GM12878 (cell line): ENCODE results near the gene OR2A5. TPM values are rescaled to one million over a fixed set of nuclear protein-coding genes. Genes with fewer than 3 reads are reported as not detected.
"Not testable (repeated sequence)": the region's sequence is repeated elsewhere in the genome, so short reads cannot be mapped to it uniquely, and the experiment has no call there.

Experiments
- ATAC-seq: fragments of 200-7000 bp; cut with Tn5 transposase; 3 replicates; pipeline ENCODE4 v1.9.1; 2020; ENCODE audit warnings: mild to moderate bottlenecking, moderate library complexity
- BruUV-seq: library from RNA; stranded (reverse); fragments of 400-500 nt; replicated peaks from 2 replicates; lab custom pipeline; 2021; lab: Mats Ljungman, UMichigan
- CTCF ChIA-PET: fragments of 300-600 bp; sonication (Branson Sonifier 250); formaldehyde crosslinking; extraction: SDS; loops from one replicate; lab custom pipeline; 2021; ENCODE audit warnings: inconsistent platforms; lab: Yijun Ruan, JAX
- POLR2A ChIA-PET: fragments of 350-600 bp; formaldehyde crosslinking; extraction: SDS; loops from one replicate; lab custom pipeline; 2021; ENCODE audit warnings: inconsistent platforms; lab: Charles Lee
- RAD21 ChIA-PET: fragments of 300-600 bp; sonication (Branson Sonifier 250); formaldehyde crosslinking; loops from one replicate; lab custom pipeline; 2023; ENCODE audit warnings: antibody characterized with exemption; ENCODE audit not compliant: unreplicated experiment; lab: Charles Lee
- SMC1A ChIA-PET: fragments of 300-600 bp; sonication (Branson Sonifier 250); formaldehyde crosslinking; loops from one replicate; lab custom pipeline; 2023; ENCODE audit not compliant: unreplicated experiment, uncharacterized antibody; lab: Charles Lee
- DNase-seq: peaks from one replicate; pipeline ENCODE4 v3.0.0-alpha.2; 2011; ENCODE audit warnings: low read depth, low spot score
- FAIRE-seq: peaks from 3 replicates; lab custom pipeline; 2011; peaks lifted over from hg19 to GRCh38; lab: Jason Lieb, UNC
- H2AFZ ChIP-seq: 2 replicates; pipeline ENCODE4 v1.6.0; 2011; ENCODE audit warnings: low read depth, low read length, control low read depth; ENCODE audit not compliant: control insufficient read depth
- H3K27ac ChIP-seq: 2 replicates; pipeline ENCODE4 v1.5.1; 2011; ENCODE audit warnings: control low read depth; ENCODE audit not compliant: control insufficient read depth, insufficient read depth
- H3K27me3 ChIP-seq, 2 experiments: replicated peaks in 1 of 2; 2 replicates each; pipeline versions ENCODE4 v1.6.0 to v1.6.1; 2011; ENCODE audit warnings: low read length in 1 of 2; ENCODE audit not compliant: control insufficient read depth in 2 of 2, insufficient read depth in 2 of 2
- H3K36me3 ChIP-seq, 2 experiments: 2 replicates each; pipeline ENCODE4 v1.5.1; 2011; ENCODE audit warnings: low read length in 1 of 2; ENCODE audit not compliant: control insufficient read depth in 2 of 2, insufficient read depth in 2 of 2
- H3K4me1 ChIP-seq: 2 replicates; pipeline ENCODE4 v1.6.1; 2011; ENCODE audit warnings: mild to moderate bottlenecking, low read length, moderate library complexity, mixed read lengths; ENCODE audit not compliant: control insufficient read depth, insufficient read depth
- H3K4me2 ChIP-seq: 2 replicates; pipeline ENCODE4 v1.6.0; 2011; ENCODE audit warnings: control low read depth; ENCODE audit not compliant: control insufficient read depth, insufficient read depth
- H3K4me3 ChIP-seq: fragments of 200-600 bp; sonication (generic); 2 replicates; pipeline ENCODE4 v1.5.1; 2016
- H3K79me2 ChIP-seq: 2 replicates; pipeline ENCODE4 v1.6.0; 2011; ENCODE audit warnings: low read length; ENCODE audit not compliant: control insufficient read depth, insufficient read depth
- H3K9ac ChIP-seq: 2 replicates; pipeline ENCODE4 v1.8.0; 2011; ENCODE audit warnings: low read length, control low read depth, mixed read lengths; ENCODE audit not compliant: control insufficient read depth, insufficient read depth
- H3K9me3 ChIP-seq: replicated peaks from 3 replicates; pipeline ENCODE4 v1.5.1; 2011; ENCODE audit warnings: mild to moderate bottlenecking, low read length; ENCODE audit not compliant: control insufficient read depth, insufficient read depth
- H4K20me1 ChIP-seq: 2 replicates; pipeline ENCODE4 v1.6.0; 2011; ENCODE audit not compliant: control insufficient read depth, insufficient read depth
- WGBS: methylation state at CpG from one replicate; pipeline ENCODE4 v1.1.6; 2016; ENCODE audit warnings: low lambda C conversion rate; ENCODE audit not compliant: insufficient replicate concordance, insufficient coverage; ENCODE audit errors: missing lambda C conversion rate; 5-methylcytosine and 5-hydroxymethylcytosine counted together
- in situ Hi-C: fragments of 300-500 bp; cut with MboI; formaldehyde crosslinking; loops from 9 replicates; pipeline ENCODE4 v1.14.3; 2018; ENCODE audit warnings: mixed read lengths
- intact Hi-C: fragments of 100-400 bp; cut with micrococcal nuclease; formaldehyde crosslinking; loops from one replicate; pipeline ENCODE4 v1.14.2; 2022; ENCODE audit not compliant: unreplicated experiment
- polyA plus RNA-seq, 11 experiments: library from polyadenylated mRNA; depleted of rRNA in 4 of 11; unstranded in 6 of 11; stranded (reverse) in 5 of 11; fragments of >200 nt; fragmentation: Nextera tagmentation in 4 of 11; fragmentation: Illumina TruSeq in 1 of 11; extraction: Ambion mirVana in 4 of 11; extraction: Trizol in 1 of 11; gene quantifications; 1 replicate in 1 of 11; 2 replicates in 10 of 11; pipeline versions ENCODE4 v1.2.1 to v1.2.3, GENCODE V29; 2011 to 2016; ENCODE audit warnings: inconsistent platforms in 2 of 11, missing spikeins in 2 of 11, low read depth in 1 of 11
- total RNA-seq, 4 experiments: library from RNA; depleted of rRNA in 3 of 4; stranded (reverse); fragments of >200 nt in 3 of 4; fragmentation: Illumina TruSeq in 1 of 4; extraction: Trizol in 1 of 4; gene quantifications; 2 replicates each; pipeline versions ENCODE4 v1.2.1 to v1.2.3, GENCODE V29; 2013 to 2021

OR2A5 gene
- total and polyA plus RNA-seq, 10 of the 15 experiments (the other 5 are each of a cell fraction or from before 2014, with no cell fraction given) = 0.19 TPM; not detected in 9

- H3K4me3 ChIP-seq, H3K9me3 ChIP-seq, in situ Hi-C loops, CTCF ChIA-PET, H4K20me1 ChIP-seq, RAD21 ChIA-PET, FAIRE-seq, H3K79me2 ChIP-seq, H3K9ac ChIP-seq, H3K36me3 ChIP-seq, H3K4me2 ChIP-seq, H3K4me1 ChIP-seq, ATAC-seq, intact Hi-C loops, H3K27me3 ChIP-seq, DNase-seq, H3K27ac ChIP-seq, BruUV-seq, POLR2A ChIA-PET, SMC1A ChIA-PET, H2AFZ ChIP-seq: not testable (repeated sequence)
Observed at GRCh38 chr7:144010061-144010460, 38.7 kb upstream of the OR2A5 start.

- in situ Hi-C loops, H2AFZ ChIP-seq, H3K4me2 ChIP-seq, H4K20me1 ChIP-seq, FAIRE-seq, SMC1A ChIA-PET, H3K36me3 ChIP-seq, ATAC-seq, H3K79me2 ChIP-seq, BruUV-seq, H3K9ac ChIP-seq, H3K4me1 ChIP-seq, H3K27me3 ChIP-seq, DNase-seq, POLR2A ChIA-PET, H3K9me3 ChIP-seq, H3K27ac ChIP-seq, RAD21 ChIA-PET, CTCF ChIA-PET, H3K4me3 ChIP-seq, intact Hi-C loops: not testable (repeated sequence)
- 0% methylated on average over 1 of the region's 1 CpG for WGBS
Observed at GRCh38 chr7:144010821-144011220, 37.9 kb upstream of the OR2A5 start.
